HT-29 (cell line): ENCODE measurements around the gene TTC34. TPM values are rescaled to one million over a fixed set of nuclear protein-coding genes. Genes with fewer than 3 reads are reported as not detected.
"Not testable (repeated sequence)": the region's sequence is repeated elsewhere in the genome, so short reads cannot be mapped to it uniquely, and the experiment has no call there.

Source experiments
- DNase-seq: peaks from one replicate; pipeline ENCODE4 v3.0.0-alpha.2; 2015; ENCODE audit warnings: low spot score
- total RNA-seq: library from RNA; depleted of rRNA; stranded (reverse); fragments of >200 nt; shearing (Covaris generic); gene quantifications from 2 replicates; pipeline ENCODE4 v1.2.3, GENCODE V29; 2014

Gene TTC34
- total RNA-seq, 1 experiment from 2014 or later, result 0.36 TPM

DNA sequence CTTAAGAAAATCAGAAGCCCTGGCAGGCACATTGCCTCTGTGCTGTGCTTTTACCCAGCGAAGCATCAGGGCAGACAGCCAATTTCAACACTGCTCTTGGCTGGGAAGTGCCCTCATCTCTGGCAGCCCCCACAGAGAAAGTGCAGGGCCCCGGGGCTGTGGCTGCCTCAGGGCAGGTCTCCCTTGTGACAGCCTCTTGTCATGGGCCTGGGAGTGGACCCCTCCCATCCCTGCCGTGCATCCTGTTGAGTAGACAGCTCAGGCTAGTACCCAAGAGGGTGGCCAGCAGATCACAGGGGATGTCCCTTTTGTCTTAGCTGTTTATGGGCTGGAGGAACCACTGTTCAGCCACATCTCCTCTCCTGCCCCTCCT is 23.3 kb downstream of the TTC34 start:
- DNase-seq, result no peak

DNA sequence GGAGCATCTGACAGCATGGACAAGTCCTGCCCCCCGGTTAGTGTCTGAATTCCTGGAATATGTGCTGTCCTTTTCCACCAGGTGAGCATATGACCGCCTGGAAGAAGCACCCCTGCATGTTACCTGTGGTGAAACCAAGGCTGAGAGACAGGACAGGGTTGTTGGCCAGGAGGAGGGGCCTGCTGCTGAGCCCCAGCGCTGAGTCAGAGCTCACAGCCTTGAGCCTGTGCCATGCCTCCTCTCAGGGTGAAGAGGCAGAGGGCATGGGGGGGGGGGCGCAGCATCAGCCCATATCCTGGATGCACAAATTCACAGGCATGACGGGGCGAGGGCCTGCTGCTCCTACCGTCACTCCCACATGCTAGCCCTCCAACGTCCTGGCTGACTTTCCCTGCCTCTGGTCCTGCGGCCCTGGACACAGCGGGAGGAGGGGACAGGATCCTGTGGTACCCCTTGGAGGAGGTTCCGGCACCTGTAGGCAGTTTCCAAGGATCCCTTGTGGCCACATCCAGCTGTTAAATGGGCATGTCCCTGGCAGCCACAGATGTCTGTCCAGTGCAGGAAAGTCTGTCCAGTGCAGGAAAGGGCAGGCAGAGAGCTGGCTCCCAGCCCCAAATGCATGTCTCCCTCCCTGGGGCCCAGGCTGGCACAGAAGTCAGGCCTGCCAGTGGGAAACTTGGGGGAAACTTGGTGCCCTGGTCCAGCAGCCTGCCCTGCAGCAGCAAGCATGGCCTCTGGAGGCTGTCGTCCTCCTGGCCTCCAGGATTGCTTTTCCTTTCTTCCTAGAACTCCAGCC is 23.9 kb downstream of the TTC34 start:
- DNase-seq, result no peak

DNA sequence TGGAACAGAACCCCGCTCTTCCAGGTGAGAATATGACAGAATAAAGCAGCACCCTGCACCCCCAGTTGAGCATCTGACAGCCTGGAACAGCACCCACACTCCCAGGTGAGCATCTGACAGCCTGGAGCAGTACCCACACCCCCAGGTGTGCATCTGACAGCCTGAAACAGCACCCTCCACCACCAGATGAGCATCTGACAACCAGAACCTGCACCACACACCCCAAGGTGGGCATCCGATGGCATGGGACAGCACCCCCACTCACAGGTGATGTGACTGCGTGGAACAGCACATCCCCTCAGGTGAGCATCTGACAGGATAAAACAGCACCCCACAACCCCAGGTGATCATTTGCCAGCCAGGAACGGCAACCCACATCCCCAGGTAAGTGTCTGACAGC is 26.2 kb downstream of the TTC34 start:
- DNase-seq, result not testable (repeated sequence)

DNA sequence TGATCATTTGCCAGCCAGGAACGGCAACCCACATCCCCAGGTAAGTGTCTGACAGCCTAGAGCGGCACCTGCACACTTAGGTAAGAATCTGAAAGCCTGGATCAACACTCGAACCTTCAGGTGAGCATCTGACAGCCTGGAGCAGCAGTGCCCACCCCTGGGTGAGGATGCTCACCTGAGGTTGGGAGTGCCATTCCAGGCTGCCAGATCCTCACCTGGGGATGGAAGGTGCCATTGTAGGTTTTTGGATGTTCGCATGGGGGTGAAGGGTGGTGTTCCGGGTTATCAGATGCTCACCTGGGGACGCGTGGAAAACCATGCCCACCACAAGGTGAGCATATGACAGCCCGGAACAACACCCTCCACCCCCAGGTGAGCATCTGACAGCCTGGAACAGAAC is 33.4 kb downstream of the TTC34 start:
- DNase-seq, result not testable (repeated sequence)

DNA sequence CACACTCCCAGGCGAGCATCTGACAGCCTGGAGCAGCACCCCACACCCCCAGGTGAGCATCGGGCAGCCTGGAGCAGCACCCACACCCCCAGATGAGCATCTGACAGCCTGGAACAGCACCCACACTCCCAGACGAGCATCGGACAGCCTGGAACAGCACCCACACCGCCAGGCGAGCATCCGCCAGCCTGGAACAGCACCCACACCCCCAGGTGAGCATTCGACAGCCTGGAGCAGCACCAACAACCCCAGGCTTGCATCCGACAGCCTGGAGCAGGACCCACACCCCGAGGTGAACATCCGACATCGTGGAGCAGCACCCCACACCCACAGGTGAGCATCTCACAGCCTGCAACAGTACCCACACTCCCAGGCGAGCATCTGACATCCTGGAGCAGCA is 42.1 kb downstream of the TTC34 start:
- DNase-seq, result not testable (repeated sequence)

DNA sequence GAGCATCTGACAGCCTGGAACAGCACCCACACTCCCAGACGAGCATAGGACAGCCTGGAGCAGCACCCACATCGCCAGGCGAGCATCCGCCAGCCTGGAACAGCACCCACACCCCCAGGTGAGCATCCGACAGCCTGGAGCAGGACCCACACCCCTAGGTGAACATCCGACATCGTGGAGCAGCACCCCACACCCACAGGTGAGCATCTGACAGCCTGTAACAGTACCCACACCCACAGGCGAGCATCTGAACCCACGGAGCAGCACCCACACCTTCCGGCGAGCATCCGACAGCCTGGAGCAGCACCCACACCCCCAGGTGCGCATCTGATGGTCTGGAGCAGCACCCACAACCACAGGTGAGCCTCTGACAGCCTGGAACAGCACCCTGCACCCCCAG is 44.0 kb downstream of the TTC34 start:
- DNase-seq, result not testable (repeated sequence)

DNA sequence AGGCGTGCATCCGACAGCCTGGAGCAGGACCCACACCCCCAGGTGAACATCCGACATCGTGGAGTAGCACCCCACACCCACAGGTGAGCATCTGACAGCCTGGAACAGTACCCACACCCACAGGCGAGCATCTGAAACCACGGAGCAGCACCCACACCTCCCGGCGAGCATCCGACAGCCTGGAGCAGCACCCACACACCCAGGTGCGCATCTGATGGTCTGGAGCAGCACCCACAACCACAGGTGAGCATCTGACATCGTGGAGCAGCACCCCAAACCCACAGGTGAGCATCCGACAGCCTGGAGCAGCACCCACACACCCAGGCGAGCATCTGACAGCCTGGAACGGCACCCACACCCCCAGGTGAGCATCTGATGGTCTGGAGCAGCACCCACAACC is 46.1 kb downstream of the TTC34 start:
- DNase-seq, result not testable (repeated sequence)

DNA sequence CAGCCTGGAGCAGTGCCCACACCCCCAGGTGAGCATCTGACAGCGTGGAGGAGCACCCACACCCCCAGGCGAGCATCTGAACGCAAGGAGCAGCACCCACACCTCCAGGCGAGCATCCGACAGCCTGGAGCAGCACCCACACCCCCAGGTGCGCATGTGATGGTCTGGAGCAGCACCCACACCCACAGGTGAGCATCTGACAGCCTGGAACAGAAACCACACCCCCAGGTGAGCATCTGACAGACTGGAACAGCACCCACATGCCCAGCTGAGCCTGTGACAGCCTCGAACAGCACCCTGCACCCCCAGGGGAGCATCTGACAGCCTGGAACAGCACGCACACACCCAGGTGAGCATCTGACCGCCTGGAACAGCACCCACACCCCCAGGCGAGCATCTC is 46.9 kb downstream of the TTC34 start:
- DNase-seq, result not testable (repeated sequence)

DNA sequence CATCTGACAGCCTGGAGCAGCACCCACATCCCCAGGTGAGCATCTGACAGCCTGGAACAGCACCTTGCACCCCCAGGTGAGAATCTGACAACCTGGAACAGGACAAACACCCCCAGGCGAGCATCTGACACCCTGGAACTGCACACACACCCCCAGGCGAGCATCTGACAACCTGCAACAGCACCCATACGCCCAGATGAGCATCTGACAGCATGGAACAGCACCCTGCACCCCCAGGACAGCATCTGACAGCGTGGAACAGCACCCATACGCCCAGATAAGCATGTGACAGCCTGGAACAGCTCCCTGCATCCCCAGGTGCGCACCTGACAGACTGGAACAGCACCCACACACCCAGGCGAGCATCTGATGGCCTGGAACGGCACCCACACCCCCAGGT is 49.0 kb downstream of the TTC34 start:
- not testable (repeated sequence) for DNase-seq

DNA sequence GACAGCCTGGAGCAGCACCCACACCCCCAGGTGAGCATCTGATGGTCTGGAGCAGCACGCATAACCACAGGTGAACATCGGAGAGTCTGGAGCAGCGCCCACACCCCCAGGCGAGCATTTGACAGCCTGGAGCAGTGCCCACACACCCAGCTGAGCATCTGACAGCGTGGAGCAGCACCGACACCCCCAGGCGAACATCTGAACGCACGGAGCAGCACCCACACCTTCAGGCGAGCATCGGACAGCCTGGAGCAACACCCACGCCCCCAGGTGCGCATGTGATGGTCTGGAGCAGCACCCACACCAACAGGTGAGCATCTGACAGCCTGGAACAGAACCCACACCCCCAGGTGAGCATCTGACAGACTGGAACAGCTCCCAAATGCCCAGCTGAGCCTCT is 49.6 kb downstream of the TTC34 start:
- DNase-seq, result not testable (repeated sequence)

DNA sequence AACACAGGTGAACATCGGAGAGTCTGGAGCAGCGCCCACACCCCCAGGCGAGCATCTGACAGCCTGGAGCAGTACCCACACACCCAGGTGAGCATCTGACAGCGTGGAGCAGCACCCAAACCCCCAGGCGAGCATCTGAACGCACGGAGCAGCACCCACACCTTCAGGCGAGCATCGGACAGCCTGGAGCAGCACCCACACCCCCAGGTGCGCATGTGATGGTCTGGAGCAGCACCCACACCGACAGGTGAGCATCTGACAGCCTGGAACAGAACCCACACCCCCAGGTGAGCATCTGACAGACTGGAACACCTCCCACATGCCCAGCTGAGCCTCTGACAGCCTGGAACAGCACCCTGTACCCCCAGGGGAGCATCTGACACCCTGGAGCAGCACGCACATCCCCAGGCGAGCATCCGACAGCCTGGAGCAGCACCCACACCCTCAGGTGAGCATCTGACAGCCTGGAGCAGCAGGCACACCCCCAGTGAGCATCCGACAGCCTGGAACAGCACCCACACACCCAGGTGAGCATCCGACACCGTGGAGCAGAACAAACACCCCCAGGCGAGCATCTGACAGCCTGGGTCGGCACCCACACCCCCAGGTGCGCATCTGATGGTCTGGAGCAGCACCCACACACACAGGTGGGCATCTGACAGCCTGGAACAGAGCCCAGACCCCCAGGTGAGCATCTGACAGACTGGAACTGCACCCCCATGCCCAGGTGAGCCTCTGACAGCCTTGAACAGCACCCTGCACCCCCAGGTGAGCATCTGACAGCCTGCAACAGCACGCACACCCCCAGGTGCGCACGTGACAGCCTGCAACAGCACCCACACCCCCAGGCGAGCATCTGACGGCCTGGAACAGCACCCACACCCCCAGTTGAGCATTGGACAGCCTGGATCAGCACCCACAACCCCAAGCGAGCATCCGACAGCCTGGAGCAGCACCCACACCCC is 50.4 kb downstream of the TTC34 start:
- DNase-seq, result not testable (repeated sequence)

DNA sequence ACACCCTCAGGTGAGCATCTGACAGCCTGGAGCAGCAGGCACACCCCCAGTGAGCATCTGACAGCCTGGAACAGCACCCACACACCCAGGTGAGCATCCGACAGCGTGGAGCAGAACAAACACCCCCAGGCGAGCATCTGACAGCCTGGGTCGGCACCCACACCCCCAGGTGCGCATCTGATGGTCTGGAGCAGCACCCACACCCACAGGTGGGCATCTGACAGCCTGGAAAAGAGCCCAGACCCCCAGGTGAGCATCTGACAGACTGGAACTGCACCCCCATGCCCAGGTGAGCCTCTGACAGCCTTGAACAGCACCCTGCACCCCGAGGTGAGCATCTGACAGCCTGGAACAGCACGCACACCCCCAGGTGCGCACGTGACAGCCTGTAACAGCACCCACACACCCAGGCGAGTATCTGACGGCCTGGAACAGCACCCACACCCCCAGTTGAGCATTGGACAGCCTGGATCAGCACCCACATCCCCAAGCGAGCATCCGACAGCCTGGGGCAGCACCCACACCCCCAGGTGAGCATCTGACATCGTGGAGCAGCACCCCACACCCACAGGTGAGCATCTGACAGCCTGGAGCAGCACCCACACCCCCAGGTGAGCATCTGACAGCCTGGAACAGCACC is 51.3 kb downstream of the TTC34 start:
- DNase-seq, result not testable (repeated sequence)

DNA sequence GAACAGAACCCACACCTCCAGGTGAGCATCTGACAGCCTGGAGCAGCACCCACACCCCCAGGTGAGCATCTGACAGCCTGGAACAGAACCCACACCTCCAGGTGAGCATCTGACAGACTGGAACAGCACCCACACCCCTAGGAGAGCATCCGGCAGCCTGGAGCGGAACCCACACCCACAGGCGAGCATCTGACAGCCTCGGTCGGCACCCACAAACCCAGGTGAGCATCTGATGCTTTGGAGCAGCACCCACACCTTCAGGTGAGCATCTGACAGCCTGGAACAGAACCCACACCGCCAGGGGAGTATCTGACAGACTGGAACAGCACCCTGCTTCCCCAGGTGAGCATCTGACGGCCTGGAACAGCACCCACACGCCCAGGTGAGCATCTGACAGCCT is 52.9 kb downstream of the TTC34 start:
- DNase-seq, result not testable (repeated sequence)

DNA sequence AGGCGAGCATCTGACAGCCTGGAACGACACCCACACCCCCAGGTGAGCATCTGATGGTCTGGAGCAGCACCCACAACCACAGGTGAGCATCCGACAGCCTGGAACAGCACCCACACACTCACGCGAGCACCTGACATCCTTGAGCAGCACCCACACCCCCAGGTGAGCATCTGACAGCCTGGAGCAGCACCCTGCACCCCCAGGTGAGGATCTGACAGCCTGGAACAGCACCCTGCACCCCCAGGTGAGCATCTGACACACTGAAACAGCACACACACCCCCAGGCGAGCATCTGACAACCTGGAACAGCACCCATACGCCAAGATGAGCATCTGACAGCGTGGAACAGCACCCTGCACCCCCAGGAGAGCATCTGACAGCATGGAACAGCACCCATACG is 106.7 kb downstream of the TTC34 start:
- not testable (repeated sequence) for DNase-seq

DNA sequence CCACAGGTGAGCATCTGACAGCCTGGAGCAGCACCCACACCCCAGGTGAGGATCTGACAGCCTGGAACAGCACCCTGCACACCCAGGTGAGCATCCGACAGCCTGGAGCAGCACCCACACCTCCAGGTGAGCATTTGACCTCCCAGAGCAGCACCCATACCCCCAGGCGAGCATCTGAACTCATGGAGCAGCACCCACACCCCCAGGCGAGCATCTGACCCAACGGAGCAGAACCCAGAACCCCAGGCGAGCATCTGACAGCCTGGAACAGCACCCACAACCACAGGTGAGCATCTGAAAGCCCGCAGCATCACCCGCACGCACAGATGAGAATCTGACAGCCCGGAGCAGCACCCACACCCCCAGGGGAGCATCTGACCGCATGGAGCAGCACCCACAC is 111.3 kb downstream of the TTC34 start:
- not testable (repeated sequence) for DNase-seq

DNA sequence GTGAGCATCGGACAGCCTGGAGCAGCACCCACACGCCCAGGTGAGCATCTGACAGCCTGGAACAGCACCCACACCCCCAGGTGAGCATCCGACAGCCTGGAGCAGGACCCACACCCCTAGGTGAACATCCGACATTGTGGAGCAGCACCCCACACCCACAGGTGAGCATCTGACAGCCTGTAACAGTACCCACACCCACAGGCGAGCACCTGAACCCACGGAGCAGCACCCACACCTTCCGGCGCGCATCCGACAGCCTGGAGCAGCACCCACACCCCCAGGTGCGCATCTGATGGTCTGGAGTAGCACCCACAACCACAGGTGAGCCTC is 113.2 kb downstream of the TTC34 start:
- DNase-seq, result not testable (repeated sequence)

DNA sequence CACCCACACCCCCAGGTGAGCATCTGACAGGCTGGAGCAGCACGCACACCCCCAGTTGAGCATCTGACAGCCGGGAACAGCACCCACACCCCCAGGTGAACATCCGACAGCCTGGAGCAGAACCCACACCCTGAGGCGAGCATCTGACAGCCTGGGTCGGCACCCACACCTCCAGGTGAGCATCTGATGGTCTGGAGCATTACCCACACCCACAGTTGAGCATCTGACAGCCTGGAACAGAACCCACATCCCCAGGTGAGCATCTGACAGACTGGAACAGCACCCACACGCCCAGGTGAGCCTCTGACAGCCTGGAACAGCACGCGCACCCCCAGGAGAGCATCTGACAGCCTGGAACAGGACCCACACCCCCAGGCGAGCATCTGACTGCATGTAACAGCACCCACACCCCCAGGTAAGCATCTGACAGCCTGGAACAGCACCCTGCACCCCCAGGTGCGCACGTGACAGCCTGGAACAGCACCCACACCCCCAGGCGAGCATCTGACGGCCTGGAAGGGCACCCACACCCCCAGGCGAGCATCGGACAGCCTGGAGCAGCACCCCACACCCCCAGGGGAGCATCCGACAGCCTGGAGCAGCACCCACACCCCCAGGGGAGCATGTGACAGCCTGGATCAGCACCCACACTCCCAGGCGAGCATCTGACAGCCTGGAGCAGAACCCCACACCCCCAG is 113.7 kb downstream of the TTC34 start:
- not testable (repeated sequence) for DNase-seq

DNA sequence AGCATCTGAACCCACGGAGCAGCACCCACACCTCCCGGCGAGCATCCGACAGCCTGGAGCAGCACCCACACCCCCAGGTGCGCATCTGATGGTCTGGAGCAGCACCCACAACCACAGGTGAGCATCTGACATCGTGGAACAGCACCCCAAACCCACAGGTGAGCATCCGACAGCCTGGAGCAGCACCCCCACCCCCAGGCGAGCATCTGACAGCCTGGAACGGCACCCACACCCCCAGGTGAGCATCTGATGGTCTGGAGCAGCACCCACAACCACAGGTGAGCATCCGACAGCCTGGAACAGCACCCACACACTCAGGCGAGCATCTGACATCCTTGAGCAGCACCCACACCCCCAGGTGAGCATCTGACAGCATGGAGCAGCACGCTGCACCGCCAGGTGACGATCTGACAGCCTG is 114.3 kb downstream of the TTC34 start:
- DNase-seq, result not testable (repeated sequence)

DNA sequence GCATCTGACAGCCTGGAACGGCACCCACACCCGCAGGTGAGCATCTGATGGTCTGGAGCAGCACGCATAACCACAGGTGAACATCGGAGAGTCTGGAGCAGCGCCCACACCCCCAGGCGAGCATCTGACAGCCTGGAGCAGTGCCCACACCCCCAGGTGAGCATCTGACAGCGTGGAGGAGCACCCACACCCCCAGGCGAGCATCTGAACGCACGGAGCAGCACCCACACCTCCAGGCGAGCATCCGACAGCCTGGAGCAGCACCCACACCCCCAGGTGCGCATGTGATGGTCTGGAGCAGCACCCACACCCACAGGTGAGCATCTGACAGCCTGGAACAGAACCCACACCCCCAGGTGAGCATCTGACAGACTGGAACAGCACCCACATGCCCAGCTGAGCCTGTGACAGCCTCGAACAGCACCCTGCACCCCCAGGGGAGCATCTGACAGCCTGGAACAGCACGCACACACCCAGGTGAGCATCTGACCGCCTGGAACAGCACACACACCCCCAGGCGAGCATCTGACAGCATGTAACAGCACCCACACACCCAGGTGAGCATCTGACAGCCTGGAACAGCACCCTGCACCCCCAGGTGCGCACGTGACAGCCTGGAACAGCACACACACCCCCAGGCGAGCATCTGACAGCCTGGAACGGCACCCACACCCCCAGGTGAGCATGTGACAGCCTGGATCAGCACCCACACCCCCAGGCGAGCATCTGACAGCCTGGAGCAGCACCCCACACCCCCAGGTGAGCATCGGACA is 115.2 kb downstream of the TTC34 start:
- not testable (repeated sequence) for DNase-seq

DNA sequence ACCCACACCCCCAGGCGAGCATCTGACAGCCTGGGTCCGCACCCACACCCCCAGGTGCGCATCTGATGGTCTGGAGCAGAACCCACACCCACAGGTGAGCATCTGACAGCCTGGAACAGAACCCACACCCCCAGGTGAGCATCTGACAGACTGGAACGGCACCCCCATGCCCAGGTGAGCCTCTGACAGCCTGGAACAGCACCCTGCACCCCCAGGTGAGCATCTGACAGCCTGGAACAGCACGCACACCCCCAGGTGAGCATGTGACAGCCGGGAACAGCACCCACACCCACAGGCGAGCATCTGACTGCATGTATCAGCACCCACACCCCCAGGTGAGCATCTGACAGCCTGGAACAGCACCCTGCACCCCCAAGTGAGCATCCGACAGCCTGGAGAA is 115.8 kb downstream of the TTC34 start:
- not testable (repeated sequence) for DNase-seq

DNA sequence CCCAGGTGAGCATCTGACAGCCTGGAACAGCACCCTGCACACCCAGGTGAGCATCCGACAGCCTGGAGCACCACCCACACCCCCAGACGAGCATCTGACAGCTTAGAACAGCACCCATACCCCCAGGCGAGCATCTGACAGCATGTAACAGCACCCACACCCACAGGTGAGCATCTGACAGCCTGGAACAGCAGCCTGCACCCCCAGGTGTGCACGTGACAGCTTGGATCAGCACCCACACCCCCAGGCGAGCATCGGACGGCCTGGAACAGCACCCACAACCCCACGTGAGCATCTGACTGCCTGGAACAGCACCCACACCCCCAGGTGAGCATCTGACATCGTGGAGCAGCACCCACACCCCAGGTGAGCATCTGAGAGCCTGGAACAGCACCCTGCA is 116.6 kb downstream of the TTC34 start:
- DNase-seq, result not testable (repeated sequence)
